SH-SY5Y (cell line): Measurements from ENCODE around the gene GRIK2.

Source experiments
- GATA2 ChIP-seq: IDR thresholded peaks from 2 replicates; pipeline ENCODE4 v1.6.1; 2011; ENCODE audit warnings: mild to moderate bottlenecking, low read depth, low read length
- GATA3 ChIP-seq: IDR thresholded peaks from 2 replicates; pipeline ENCODE4 v1.6.1; 2011; ENCODE audit warnings: low read depth, mild to moderate bottlenecking, low read length, moderate library complexity

Gene GRIK2

GRCh38 chr6:101811108-101811507 is 417.6 kb downstream of the GRIK2 start:
- TF ChIP-seq GATA3 (no peak), GATA2 (no peak)

GRCh38 chr6:101816716-101817115 is 423.2 kb downstream of the GRIK2 start:
- no peak for TF ChIP-seq GATA2
- no peak for TF ChIP-seq GATA3

- TF ChIP-seq GATA3, result no peak
- no peak for TF ChIP-seq GATA2
These were observed 424.5 kb downstream of the GRIK2 start for GRCh38 chr6:101818051-101818450.

GRCh38 chr6:101824551-101825345 is 431.2 kb downstream of the GRIK2 start:
- TF ChIP-seq GATA3, result no peak

GRCh38 chr6:101826269-101826668 is 432.8 kb downstream of the GRIK2 start:
- TF ChIP-seq GATA2 (no peak), GATA3 (no peak)

GRCh38 chr6:101826678-101827077 is 433.2 kb downstream of the GRIK2 start:
- no peak for TF ChIP-seq GATA2
- no peak for TF ChIP-seq GATA3

- TF ChIP-seq GATA3 (no peak), GATA2 (no peak)
These were observed 437.1 kb downstream of the GRIK2 start for GRCh38 chr6:101830501-101831031.

GRCh38 chr6:101832371-101832770 is 438.9 kb downstream of the GRIK2 start:
- TF ChIP-seq GATA2 (no peak), GATA3 (no peak)

GRCh38 chr6:101840100-101840499 is 446.6 kb downstream of the GRIK2 start:
- no peak for TF ChIP-seq GATA3
- TF ChIP-seq GATA2, result no peak

- no peak for TF ChIP-seq GATA3
- no peak for TF ChIP-seq GATA2
These were observed 451.7 kb downstream of the GRIK2 start for GRCh38 chr6:101845172-101845571.

GRCh38 chr6:101845621-101846020 is 452.1 kb downstream of the GRIK2 start:
- TF ChIP-seq GATA3, result no peak

- TF ChIP-seq GATA2, result no peak
- no peak for TF ChIP-seq GATA3
These were observed 454.2 kb downstream of the GRIK2 start for GRCh38 chr6:101847690-101848089.

- TF ChIP-seq GATA2 (no peak), GATA3 (no peak)
These were observed 458.4 kb downstream of the GRIK2 start for GRCh38 chr6:101851911-101852310.

GRCh38 chr6:101853231-101854085 is 459.9 kb downstream of the GRIK2 start:
- no peak for TF ChIP-seq GATA2
- no peak for TF ChIP-seq GATA3

- no peak for TF ChIP-seq GATA3
- no peak for TF ChIP-seq GATA2
These were observed 482.9 kb downstream of the GRIK2 start for GRCh38 chr6:101876431-101876830.
